Retinal pigment epithelial cell (primary cell): ENCODE measurements around the gene CCM2.

Source experiments
- DNase-seq: peaks from one replicate; pipeline ENCODE4 v3.0.0-alpha.2; 2010; ENCODE audit warnings: low read depth
- H3K4me3 ChIP-seq: 2 replicates; pipeline ENCODE4 v1.5.1; 2011; ENCODE audit warnings: mild to moderate bottlenecking, low read length, control low read depth, moderate library complexity
- CTCF ChIP-seq: conservative IDR thresholded peaks from 2 replicates; pipeline ENCODE4 v1.5.1; 2011; ENCODE audit warnings: low read depth, low read length, control low read depth, inconsistent platforms

Gene CCM2

DNA sequence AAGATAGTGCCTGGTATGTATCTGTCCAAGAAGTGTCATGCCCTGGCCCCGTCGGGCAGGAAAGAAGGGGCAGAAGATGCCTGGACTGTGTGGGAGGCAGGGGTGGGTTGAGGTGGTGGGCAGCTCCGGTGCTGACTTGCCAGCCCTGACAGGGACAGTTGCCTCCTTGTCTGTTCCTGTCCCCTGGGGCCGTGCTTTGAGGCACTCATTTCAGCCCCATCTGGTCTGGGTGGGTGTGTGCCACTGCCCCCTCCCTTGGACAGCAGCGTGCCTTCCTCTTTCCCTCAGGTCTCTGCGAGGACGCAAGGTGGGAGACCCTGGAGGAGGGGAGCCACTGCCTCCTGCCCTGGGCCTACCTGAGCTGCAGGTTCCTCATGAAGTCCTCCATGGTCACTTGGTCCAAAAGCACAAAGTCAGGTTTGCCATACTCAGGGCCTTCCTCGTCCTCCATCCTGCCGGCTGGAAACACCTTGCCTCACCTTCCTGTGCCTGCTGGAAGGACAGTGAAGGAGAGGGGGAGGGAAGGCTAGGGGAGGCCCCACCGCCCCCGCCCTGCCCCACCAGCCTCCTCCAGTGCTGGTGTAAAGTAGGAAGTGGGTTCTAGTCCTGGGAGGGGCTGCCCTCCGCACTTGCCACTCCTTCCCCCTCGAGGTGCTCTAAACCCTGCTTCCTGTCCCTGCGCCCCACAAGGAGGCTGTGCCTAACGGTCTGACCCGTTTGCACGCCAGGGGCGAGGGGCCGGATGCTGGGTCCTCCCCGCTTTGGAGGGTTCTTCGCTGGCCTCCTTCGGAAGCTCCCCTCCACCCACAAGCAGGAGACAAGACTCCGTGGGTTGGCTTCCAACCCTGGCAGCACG lies 21.3 kb upstream of the CCM2 start, which contains the start of gene MYO1G:
Gene MYO1G, minus strand, starts transcription at position 505 of the 856 bp plus-strand sequence. Its CDS starts 54 bp downstream, at position 451.
- no peak for TF ChIP-seq CTCF
- DNase-seq = no peak
- no peak within 1 kb of the TSS for H3K4me3 ChIP-seq

- no peak for DNase-seq
- TF ChIP-seq CTCF = no peak
- no peak overlapping the region for H3K4me3 ChIP-seq
Observed at GRCh38 chr7:44979481-44980392, 20.3 kb upstream of the CCM2 start.

DNA sequence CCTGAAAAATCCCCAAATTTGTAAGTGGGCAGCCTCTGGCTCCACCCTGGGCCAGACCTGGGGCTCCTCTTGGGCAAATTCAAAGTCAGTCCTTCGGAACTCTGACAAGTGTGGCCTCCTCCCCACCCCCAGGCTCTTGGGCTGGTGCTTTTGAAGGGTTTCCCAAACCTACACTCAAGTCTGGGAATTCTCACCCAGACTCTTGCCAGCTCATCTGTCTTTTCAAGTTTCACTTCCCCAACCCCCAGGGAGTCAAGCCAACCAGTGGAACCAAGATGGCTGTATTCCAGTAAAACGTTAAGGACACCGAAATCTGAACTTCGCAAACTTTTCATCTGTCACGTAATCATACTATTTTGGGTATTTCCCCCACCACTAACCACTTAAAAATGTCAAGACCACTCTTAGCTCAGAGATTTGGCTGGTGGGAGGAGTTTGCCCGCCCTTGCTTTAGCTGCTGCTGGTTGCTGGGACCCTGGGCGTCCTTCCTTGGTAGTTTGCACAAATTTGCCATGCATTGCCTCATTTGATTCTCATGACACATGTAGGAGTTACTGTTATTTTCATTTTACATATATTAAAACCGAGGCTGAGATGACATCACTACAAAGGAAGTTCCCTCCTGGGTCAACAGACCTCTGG lies 19.5 kb upstream of the CCM2 start:
- no peak for DNase-seq
- H3K4me3 ChIP-seq = no peak overlapping the region
- no peak for TF ChIP-seq CTCF

DNA sequence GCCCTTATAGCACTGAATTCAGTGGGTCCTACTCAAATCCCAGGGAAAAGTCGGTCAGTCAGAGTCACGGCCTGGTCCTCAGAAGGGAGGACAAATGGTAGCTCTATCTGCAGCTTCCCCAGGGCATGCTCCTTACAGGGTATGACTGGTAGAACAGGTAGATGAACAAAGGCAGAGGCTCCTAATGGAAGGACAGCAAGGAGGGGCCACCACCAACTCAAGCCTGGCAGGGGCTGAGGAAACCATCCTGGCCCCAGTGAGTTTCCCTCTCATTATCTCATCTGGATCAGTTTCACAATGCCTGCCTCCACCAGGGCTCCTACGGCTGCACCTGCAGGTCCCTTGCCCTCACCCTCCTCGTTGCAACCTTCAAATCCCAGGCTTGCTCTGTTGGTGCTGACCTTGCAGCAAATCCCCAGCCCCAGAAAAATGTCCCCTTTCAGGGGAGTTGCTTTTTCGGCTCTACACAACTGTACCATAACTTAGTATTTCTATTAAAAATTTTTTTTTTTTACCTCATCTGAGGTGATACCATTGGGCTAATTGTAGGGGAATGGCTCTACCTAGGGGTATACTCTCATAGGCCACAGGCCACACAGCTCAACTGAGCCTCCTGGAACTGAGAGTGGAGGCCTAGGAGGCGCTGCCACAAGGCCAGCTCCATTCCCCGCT lies 18.8 kb upstream of the CCM2 start:
- TF ChIP-seq CTCF = no peak
- no peak for DNase-seq
- H3K4me3 ChIP-seq = no peak overlapping the region

DNA sequence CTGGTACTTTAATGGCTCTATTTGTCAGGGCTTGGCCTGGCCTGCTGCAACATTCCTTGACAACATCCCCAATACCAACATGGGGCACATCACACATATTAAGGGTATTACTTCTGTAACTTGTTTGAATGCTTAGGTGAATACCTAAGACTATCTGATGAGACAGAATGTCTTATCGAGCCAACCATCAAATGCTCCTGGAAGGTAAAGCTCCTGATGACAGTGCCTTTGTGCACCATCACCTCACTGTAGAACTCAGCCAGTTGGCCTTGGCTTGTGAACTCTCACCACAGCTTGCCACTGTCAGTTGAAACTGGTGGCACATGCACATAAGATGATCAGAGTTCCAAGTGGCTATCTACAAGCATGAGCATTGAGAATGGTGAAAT lies 17.5 kb upstream of the CCM2 start:
- H3K4me3 ChIP-seq = no peak overlapping the region
- no peak for TF ChIP-seq CTCF
- no peak for DNase-seq

- no peak for TF ChIP-seq CTCF
- DNase-seq = no peak
- H3K4me3 ChIP-seq = no peak overlapping the region
Observed at GRCh38 chr7:44982970-44983369, 17.0 kb upstream of the CCM2 start.
